GM19023 (cell line): ENCODE data around the gene WDR1.

Experiments used
- ATAC-seq: cut with Tn5 transposase; IDR thresholded peaks from one replicate; pipeline ENCODE4 v1.9.1; 2021; ENCODE audit warnings: mild to moderate bottlenecking, moderate library complexity; ENCODE audit not compliant: unreplicated experiment

The WDR1 gene

GRCh38 chr4:10114607-10115006 is 2.0 kb downstream of the WDR1 start:
- ATAC-seq, result no peak

GRCh38 chr4:10114147-10114546 is 2.5 kb downstream of the WDR1 start:
- no peak for ATAC-seq

GRCh38 chr4:10113362-10114047 is 3.1 kb downstream of the WDR1 start:
- ATAC-seq, result no peak

DNA sequence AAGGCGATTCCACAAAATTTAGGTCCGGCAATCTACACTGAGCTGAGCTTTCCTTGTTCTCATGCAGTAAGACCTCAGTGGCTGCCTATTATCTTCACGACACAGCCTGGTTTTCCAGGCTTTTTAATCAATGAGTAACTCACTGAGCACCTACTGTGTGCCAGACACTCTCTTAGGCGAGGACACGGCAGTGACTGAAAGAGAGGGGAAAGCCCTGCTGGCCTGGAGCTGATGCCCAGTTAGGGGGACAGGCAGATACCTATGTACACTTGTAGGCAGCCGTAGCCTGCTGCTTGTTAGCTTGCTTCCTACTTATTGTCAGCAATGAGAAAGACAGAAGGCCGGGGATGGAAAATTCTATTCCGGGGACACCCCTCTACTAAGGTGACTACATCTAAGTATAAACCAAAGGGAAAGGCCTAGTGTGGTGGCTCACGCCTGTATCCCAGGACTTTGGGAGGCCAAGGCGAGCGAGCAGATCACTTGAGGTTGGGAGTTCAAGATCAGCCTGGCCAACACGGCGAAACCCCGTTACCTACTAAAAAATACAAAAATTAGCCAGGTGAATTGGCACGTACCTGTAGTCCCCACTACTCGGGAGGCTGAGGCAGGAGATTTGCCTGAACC is 3.8 kb downstream of the WDR1 start:
- ATAC-seq, result no peak

DNA sequence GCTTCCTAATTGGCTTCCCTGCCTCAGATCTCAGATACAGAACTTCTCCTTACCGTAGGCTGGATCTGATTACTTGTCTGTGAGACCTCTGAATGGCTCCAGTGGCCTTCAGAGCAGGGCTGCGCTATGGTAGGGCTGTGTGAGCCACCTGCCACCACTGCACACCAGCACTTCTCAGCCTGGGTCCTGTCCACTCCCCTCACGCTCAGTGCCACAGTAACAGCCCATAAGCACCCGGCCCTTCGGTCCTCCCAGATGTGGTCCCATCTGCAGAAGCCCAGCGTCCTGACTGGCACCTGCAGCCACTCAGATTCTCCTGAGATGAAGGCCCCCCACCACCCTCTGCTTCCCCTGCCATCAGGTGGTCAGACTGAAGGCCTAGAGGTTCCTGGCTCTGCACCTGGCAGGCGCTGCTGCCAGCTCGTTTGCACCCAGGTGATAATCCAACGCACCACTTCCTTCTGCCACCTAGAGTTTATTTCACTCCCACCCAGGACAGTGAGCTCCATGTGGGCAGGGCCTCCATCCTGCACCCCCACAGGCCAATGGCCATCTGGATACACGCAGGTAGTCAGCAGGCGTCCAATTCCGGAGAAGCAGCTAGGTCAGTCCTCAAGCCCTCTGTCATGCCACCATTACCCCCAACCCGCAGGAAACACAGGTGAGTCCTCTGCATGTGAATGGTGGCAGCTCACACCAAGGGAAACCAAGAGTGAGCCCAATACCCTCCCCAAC is 5.4 kb downstream of the WDR1 start:
- ATAC-seq, result no peak

- ATAC-seq, result no peak
Observed at GRCh38 chr4:10109995-10110670, 6.5 kb downstream of the WDR1 start.

GRCh38 chr4:10108818-10109783 is 7.5 kb downstream of the WDR1 start:
- ATAC-seq, result no peak

GRCh38 chr4:10108391-10108790 is 8.2 kb downstream of the WDR1 start:
- no peak for ATAC-seq

DNA sequence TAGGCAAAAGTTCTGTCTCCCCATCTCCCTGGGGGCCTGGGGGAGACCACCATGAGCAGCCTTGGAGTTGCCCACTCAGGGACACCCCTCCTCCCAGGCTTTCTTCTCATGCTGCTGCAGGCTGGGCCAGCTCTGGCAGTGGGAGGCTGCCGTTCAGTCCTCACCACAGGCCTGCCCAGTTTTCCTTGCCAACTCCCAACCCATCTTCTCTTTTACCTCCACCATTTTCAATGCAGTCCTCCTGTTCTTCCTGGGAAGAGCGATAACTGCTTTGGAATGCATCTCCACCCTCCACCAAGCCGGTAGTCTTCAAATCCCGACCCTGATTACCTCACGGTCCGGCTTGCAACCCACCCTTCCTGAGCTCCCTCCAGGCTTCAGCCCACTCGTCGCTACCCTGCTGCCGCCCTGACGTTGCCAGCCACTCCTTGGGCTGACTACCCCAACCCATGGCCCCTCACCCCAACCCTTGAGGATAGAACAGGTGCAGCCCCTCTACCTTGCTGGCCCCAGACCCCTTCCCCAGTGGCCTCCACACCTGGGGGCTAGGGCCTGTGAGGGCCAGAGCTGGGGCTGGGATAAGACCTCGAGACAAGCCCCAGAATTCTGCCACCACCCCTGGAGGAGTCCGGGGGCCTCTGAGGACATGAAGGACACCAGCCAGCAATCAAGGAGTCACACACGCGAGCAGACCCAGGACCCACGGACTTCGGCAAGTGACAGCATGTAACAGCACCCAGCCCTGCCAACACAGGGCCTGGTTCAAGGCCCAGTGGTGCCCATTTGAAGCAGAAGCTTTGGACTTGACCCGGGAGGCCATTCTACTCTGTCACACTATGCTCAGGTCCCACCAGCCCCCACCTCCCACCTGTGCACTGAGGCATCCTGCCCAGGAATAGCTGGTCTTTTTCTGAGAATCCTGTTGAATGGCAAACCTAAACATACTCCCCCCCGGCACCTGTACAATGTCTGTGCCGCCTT is 9.2 kb downstream of the WDR1 start:
- ATAC-seq, result no peak

GRCh38 chr4:10106421-10107039 is 10.1 kb downstream of the WDR1 start:
- ATAC-seq, result no peak

DNA sequence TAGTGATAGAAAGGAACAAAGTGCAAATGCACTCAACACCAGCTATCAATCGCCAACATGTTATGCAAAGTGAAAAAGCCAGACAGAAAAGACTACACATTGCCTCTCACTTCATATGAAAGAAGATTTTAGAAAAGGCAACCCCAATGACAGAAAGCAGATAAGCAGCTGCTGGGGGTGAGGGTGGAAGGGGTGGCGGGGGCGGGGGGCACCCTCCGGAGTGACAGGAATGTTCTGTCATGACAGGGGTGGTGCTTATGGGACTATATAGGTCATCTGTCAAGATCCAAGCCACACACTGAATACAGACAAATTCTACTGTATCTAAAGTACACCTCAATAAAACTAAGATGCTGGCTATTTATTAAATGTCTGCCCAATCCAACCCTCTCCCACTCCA is 10.7 kb downstream of the WDR1 start:
- no peak for ATAC-seq

DNA sequence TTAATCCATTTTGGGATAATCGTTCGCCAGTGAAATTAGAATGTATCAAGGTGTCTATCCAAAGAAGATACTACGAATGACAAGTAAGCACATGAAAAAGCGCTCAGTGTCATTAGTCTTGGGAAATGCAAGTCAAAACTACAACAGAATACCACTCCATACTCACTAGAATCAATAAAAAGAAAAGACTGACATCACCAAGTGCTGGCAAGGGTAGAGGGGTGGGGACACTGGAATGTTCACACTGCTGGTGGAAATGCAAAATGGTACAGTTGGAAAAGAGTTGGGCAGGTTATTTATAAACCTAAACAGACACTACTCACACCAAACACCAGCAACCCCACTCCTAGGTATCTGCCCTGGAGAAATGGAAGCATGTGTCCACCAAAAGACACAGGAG is 11.2 kb downstream of the WDR1 start:
- ATAC-seq, result no peak

GRCh38 chr4:10104991-10105276 is 11.7 kb downstream of the WDR1 start:
- ATAC-seq, result no peak

DNA sequence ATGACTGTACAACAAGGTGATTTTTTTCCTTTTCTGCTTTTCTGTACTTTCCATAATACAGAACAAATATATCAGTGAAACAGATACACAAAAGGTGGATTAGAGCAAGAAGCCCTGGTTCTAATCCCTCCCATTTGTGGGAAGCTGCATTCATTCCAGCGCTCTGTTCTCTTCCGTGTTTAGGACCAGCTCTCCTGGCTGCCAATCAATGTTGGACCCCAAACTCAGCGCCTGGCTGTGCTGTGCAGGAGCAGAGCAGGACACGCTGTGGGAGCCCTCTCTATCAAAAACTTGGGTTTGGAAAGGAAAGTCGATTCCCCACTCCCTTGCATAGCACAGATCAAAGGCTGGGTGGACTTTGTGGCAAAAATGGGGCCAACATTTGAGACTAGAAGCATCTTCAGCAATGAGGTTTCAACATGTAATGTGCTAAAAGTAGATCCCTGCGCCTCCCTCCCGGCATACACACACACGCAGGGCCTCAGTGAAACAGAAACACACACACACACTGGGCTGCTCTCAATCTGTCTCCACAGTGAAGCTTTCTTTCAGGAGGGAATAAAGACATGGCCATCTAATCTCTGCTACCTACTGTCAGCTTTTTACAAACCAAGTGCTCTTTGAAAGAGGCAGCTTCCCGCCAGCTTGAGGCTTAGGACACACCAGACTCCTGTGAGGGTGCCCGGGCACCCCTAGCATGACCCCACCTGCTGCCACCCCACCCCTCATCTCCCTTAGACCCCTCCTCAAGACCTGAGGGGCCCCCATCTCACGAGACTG is 12.2 kb downstream of the WDR1 start:
- ATAC-seq, result no peak

DNA sequence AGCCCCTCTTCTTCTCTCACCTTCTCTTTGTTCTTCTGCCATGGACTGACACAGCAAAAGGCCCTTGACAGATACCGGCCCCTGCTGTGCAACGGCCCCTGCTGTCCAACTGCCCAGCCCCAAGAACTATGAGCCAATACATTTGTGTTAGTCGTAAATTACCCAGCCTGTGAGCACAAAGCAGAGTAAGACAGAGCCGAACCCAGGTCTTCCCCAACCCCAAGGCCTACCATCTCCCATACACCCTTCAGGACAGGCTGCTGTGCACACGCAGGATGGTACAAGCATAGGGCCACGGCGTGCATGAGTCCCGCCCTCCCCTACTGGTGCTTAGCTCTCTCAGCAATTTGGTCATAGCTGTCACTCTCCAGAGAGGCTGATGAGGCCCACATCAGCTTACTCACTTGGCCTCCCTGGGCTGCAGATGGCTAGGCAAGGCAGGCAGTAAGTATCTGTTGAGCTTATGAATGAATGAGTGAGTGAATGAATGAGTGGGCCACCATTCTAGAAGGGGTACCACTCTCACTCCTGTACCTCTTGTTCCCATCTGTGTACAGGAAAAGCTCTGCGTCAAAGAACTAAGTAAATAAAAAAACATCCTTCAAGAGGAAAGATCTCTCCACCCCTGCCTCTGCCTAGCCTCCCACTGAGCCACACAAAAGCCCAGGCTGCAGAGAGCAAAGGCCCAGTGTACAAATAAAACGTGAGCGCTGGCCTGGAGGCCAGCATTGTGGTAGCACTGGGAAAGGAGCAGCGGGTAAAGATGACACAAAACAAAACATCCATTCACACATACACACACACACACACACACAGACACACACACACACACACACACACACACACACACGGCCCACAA is 13.9 kb downstream of the WDR1 start:
- ATAC-seq, result no peak

DNA sequence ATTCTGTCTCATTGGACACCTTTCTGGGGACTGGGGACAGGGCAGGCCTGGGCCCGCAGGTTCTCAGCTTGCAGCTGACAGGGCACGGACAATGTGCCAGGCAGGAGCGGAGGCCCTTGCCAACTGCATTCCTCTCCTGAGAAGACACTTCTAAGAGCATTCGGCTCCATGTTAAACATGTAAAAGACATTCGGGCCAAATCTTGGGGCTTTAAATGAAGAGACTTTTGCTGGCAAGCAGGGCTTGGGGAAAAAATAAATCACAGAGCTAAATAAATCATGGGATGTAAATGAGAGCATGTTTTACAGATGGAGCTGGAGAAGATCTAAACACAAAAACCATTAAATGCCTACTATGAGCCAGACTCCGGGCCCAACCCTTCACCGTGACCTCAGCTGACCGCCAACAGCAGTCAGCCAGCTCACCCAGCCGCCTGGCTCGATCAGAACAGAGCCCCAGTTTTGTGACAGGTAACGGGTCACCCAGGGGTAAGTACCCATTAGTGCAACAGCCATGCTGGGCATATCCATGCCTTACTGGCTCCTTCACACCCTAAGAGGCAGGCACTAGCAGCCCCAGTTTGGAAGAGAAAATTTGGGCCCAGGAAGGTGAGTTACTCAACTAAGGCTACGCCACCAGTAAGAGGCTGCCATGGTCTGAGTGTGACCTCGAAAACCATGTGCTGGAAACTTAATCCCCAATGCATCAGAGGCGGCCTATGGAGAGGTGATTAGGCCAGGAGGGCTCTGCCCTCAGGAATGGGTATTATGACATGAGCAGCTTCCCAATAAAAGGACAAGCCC is 14.7 kb downstream of the WDR1 start:
- no peak for ATAC-seq
